Naive thymus-derived CD8-positive, alpha-beta T cell (primary cell): ENCODE data around the gene MARCHF7. TPM values are rescaled to one million over a fixed set of nuclear protein-coding genes. Genes with fewer than 3 reads are reported as not detected.
"Not testable (repeated sequence)": the region's sequence is repeated elsewhere in the genome, so short reads cannot be mapped to it uniquely, and the experiment has no call there.

Source experiments
- ATAC-seq, 2 donors: fragments of 150-1000 bp; cut with Tn5 transposase in 1 of 2; sonication (Bioruptor Pico), chemical (Tn5 transposase) in 1 of 2; 1 replicate in 1 of 2; 2 replicates in 1 of 2; pipeline ENCODE4 v1.10.0; 2021; ENCODE audit warnings: mild to moderate bottlenecking in 2 of 2, moderate library complexity in 2 of 2
- POLR2A ChIA-PET: fragments of 350-600 bp; sonication (Branson Sonifier 250); formaldehyde crosslinking; loops from one replicate; lab custom pipeline; 2021; ENCODE audit warnings: antibody characterized with exemption; lab: Charles Lee
- DNase-seq, 10 donors: peaks; one replicate each; pipeline versions ENCODE4 v3.0.0 to v3.0.0-alpha.2; 2020 to 2022
- H3K27ac Mint-ChIP-seq, 10 donors: one replicate each; pipeline ENCODE4 v1.8.0; 2020 to 2022; ENCODE audit warnings: mild to moderate bottlenecking in 10 of 10, mixed read lengths in 10 of 10, moderate library complexity in 4 of 10, inconsistent platforms in 1 of 10
- H3K27me3 Mint-ChIP-seq, 5 donors: one replicate each; pipeline ENCODE4 v1.8.0; 2021 to 2022; ENCODE audit warnings: mixed read lengths in 5 of 5
- H3K36me3 Mint-ChIP-seq, 3 donors: one replicate each; pipeline ENCODE4 v1.8.0; 2020 to 2022; ENCODE audit warnings: mixed read lengths in 3 of 3, mild to moderate bottlenecking in 2 of 3, inconsistent platforms in 1 of 3
- H3K4me1 Mint-ChIP-seq, 4 donors: one replicate each; pipeline ENCODE4 v1.8.0; 2021 to 2022; ENCODE audit warnings: mixed read lengths in 4 of 4
- H3K4me3 Mint-ChIP-seq, 10 donors: one replicate each; pipeline ENCODE4 v1.8.0; 2020 to 2022; ENCODE audit warnings: mild to moderate bottlenecking in 10 of 10, mixed read lengths in 10 of 10, moderate library complexity in 6 of 10, inconsistent platforms in 1 of 10
- H3K9me3 Mint-ChIP-seq, 9 donors: one replicate each; pipeline ENCODE4 v1.8.0; 2020 to 2022; ENCODE audit warnings: mixed read lengths in 9 of 9, mild to moderate bottlenecking in 3 of 9, inconsistent platforms in 1 of 9, moderate library complexity in 1 of 9
- polyA plus RNA-seq, 3 donors: library from polyadenylated mRNA; unstranded; fragments of 300-500 nt; fragmentation: Illumina TruSeq; gene quantifications; one replicate each; pipeline ENCODE4 v1.2.3, GENCODE V29; 2021
- total RNA-seq, 8 experiments: library from RNA in 2 of 8; stranded (reverse) in 2 of 8; gene quantifications; one replicate each; pipeline ENCODE4 v1.2.3 and lab custom pipeline; 2021 to 2026

Gene MARCHF7
- total and polyA plus RNA-seq, 5 experiments from 2014 or later: 145 to 158 (median 156) TPM

- not testable (repeated sequence) for ATAC-seq
- H3K27ac Mint-ChIP-seq: peak overlapping the region in 1 of 10 donors; percentile 72
These were observed 12.7 kb downstream of the MARCHF7 start for GRCh38 chr2:159724795-159725572.

GRCh38 chr2:159725713-159726112, 13.4 kb downstream of the MARCHF7 start:
- no peaks in the 10 kb centered on the region for H3K27me3 Mint-ChIP-seq
- ATAC-seq (no peak), DNase-seq (no peak)
- H3K9me3 Mint-ChIP-seq: peaks cover 0 to 8% (median 0%) of the 10 kb centered on the region in 9 donors
- H3K36me3 Mint-ChIP-seq: peaks cover 4 to 77% (median 32%) of the 10 kb centered on the region in 3 donors
- H3K4me3 Mint-ChIP-seq: peak overlapping the region in 6 of 10 donors; percentile 1 to 47 (median 18)
- POLR2A ChIA-PET: no interaction called here
- H3K4me1 Mint-ChIP-seq: peaks cover 22 to 88% (median 77%) of the 10 kb centered on the region in 4 donors
- H3K27ac Mint-ChIP-seq: peak overlapping the region in 1 of 10 donors; percentile 72

More at GRCh38 chr2:159724795-159725572, 12.7 kb downstream of the MARCHF7 start:
- POLR2A ChIA-PET, H3K27me3 Mint-ChIP-seq, H3K9me3 Mint-ChIP-seq, DNase-seq: not testable (repeated sequence)
- Mint-ChIP-seq H3K4me1 (peaks cover 25 to 90% (median 83%) of the 10 kb centered on the region in 4 donors), H3K4me3 (peak overlapping the region in 4 of 10 donors; percentile 2 to 47 (median 24)), H3K36me3 (peaks cover 10 to 77% (median 34%) of the 10 kb centered on the region in 3 donors)

- POLR2A ChIA-PET: interaction anchor here (2.8 kb wide), 1 partner anchor 16 kb away, joined by 16 read pairs; the partner anchor contains the start of gene MARCHF7
- H3K27me3 Mint-ChIP-seq: no peaks in the 10 kb centered on the region
- peaks cover 0 to 7% (median 0%) of the 10 kb centered on the region in 9 donors for H3K9me3 Mint-ChIP-seq
- H3K4me1 Mint-ChIP-seq: peaks cover 15 to 69% (median 52%) of the 10 kb centered on the region in 4 donors
- no peak for ATAC-seq
- no peak for DNase-seq
- peaks cover 4 to 83% (median 34%) of the 10 kb centered on the region in 3 donors for H3K36me3 Mint-ChIP-seq
- H3K4me3 Mint-ChIP-seq: peak overlapping the region in 2 of 10 donors; percentile 10 to 22
- H3K27ac Mint-ChIP-seq: peak overlapping the region in 6 of 10 donors; percentile 1 to 55 (median 10)
These were observed 16.3 kb downstream of the MARCHF7 start for GRCh38 chr2:159728629-159729028.

- POLR2A ChIA-PET: no interaction called here
- no peak overlapping the region for H3K4me3 Mint-ChIP-seq
- ATAC-seq (no peak), DNase-seq (no peak)
- H3K4me1 Mint-ChIP-seq: peaks cover 12 to 50% (median 35%) of the 10 kb centered on the region in 4 donors
- H3K27me3 Mint-ChIP-seq: no peaks in the 10 kb centered on the region
- H3K9me3 Mint-ChIP-seq: no peaks in the 10 kb centered on the region
- peaks cover 0 to 85% (median 27%) of the 10 kb centered on the region in 3 donors for H3K36me3 Mint-ChIP-seq
- peak overlapping the region in 3 of 10 donors; percentile 6 to 72 (median 7) for H3K27ac Mint-ChIP-seq
These were observed 23.3 kb downstream of the MARCHF7 start for GRCh38 chr2:159735648-159736047.

- H3K27me3 Mint-ChIP-seq: no peaks in the 10 kb centered on the region
- no peak for ATAC-seq
- H3K36me3 Mint-ChIP-seq: peaks cover 0 to 82% (median 27%) of the 10 kb centered on the region in 3 donors
- no peak for DNase-seq
- H3K27ac Mint-ChIP-seq: peak overlapping the region in 2 of 10 donors; percentile 7 to 14
- H3K4me3 Mint-ChIP-seq: no peak overlapping the region
- POLR2A ChIA-PET: no interaction called here
- peaks cover 12 to 51% (median 36%) of the 10 kb centered on the region in 4 donors for H3K4me1 Mint-ChIP-seq
- no peaks in the 10 kb centered on the region for H3K9me3 Mint-ChIP-seq
These were observed 23.7 kb downstream of the MARCHF7 start for GRCh38 chr2:159736048-159736447.

GRCh38 chr2:159737292-159737916, 25.1 kb downstream of the MARCHF7 start:
- H3K4me1 Mint-ChIP-seq: peaks cover 12 to 52% (median 36%) of the 10 kb centered on the region in 4 donors
- H3K27ac Mint-ChIP-seq: peak overlapping the region in 2 of 10 donors; percentile 18 to 34
- no peaks in the 10 kb centered on the region for H3K9me3 Mint-ChIP-seq
- H3K36me3 Mint-ChIP-seq: peaks cover 0 to 81% (median 29%) of the 10 kb centered on the region in 3 donors
- POLR2A ChIA-PET: interaction anchor here (1.0 kb wide), 1 partner anchor 17 kb away, joined by 3 read pairs; no protein-coding TSS in a partner anchor
- ATAC-seq: no peak
- peak overlapping the region in 1 of 10 donors; percentile 14 for H3K4me3 Mint-ChIP-seq
- no peak for DNase-seq
- no peaks in the 10 kb centered on the region for H3K27me3 Mint-ChIP-seq

GRCh38 chr2:159737917-159738296, 25.6 kb downstream of the MARCHF7 start:
- DNase-seq (no peak), ATAC-seq (no peak)
- POLR2A ChIA-PET: interaction anchor here (1.0 kb wide), 1 partner anchor 16 kb away, joined by 3 read pairs; no protein-coding TSS in a partner anchor
- Mint-ChIP-seq H3K4me1 (peaks cover 13 to 50% (median 37%) of the 10 kb centered on the region in 4 donors), H3K27ac (peak overlapping the region in 3 of 10 donors; percentile 34 to 66 (median 47)), H3K27me3 (no peaks in the 10 kb centered on the region), H3K36me3 (peaks cover 0 to 82% (median 29%) of the 10 kb centered on the region in 3 donors), H3K4me3 (no peak overlapping the region), H3K9me3 (no peaks in the 10 kb centered on the region)

- H3K4me3 Mint-ChIP-seq: no peak overlapping the region
- no peak for ATAC-seq
- no peak for DNase-seq
- H3K36me3 Mint-ChIP-seq: peaks cover 0 to 83% (median 32%) of the 10 kb centered on the region in 3 donors
- H3K27ac Mint-ChIP-seq: peak overlapping the region in 6 of 10 donors; percentile 4 to 66 (median 52)
- peaks cover 15 to 45% (median 34%) of the 10 kb centered on the region in 4 donors for H3K4me1 Mint-ChIP-seq
- no peaks in the 10 kb centered on the region for H3K27me3 Mint-ChIP-seq
- POLR2A ChIA-PET: no interaction called here
- no peaks in the 10 kb centered on the region for H3K9me3 Mint-ChIP-seq
These were observed 26.4 kb downstream of the MARCHF7 start for GRCh38 chr2:159738509-159739390.

GRCh38 chr2:159742846-159743245, 30.5 kb downstream of the MARCHF7 start:
- no peak overlapping the region for H3K4me3 Mint-ChIP-seq
- H3K27me3 Mint-ChIP-seq: no peaks in the 10 kb centered on the region
- H3K9me3 Mint-ChIP-seq: no peaks in the 10 kb centered on the region
- H3K27ac Mint-ChIP-seq: peak overlapping the region in 1 of 10 donors; percentile 63
- H3K4me1 Mint-ChIP-seq: peaks cover 13 to 30% (median 23%) of the 10 kb centered on the region in 4 donors
- POLR2A ChIA-PET: interaction anchor here (1.1 to 2.7 kb wide), 2 partner anchors 30 to 31 kb away, joined by 4 to 9 read pairs; partner anchors contain the start of gene MARCHF7
- ATAC-seq (no peak), DNase-seq (no peak)
- peaks cover 5 to 76% (median 40%) of the 10 kb centered on the region in 3 donors for H3K36me3 Mint-ChIP-seq

GRCh38 chr2:159744363-159744762, 32.1 kb downstream of the MARCHF7 start:
- ATAC-seq: no peak
- peak overlapping the region in 1 of 10 donors; percentile 20 for H3K27ac Mint-ChIP-seq
- POLR2A ChIA-PET: no interaction called here
- no peak for DNase-seq
- peaks cover 12 to 80% (median 43%) of the 10 kb centered on the region in 3 donors for H3K36me3 Mint-ChIP-seq
- H3K4me1 Mint-ChIP-seq: peaks cover 11 to 28% (median 25%) of the 10 kb centered on the region in 4 donors
- H3K4me3 Mint-ChIP-seq: no peak overlapping the region
- no peaks in the 10 kb centered on the region for H3K27me3 Mint-ChIP-seq
- H3K9me3 Mint-ChIP-seq: no peaks in the 10 kb centered on the region

GRCh38 chr2:159745237-159745636, 32.9 kb downstream of the MARCHF7 start:
- POLR2A ChIA-PET, H3K4me3 Mint-ChIP-seq, ATAC-seq, H3K27me3 Mint-ChIP-seq, H3K9me3 Mint-ChIP-seq, DNase-seq: not testable (repeated sequence)
- Mint-ChIP-seq H3K4me1 (peaks cover 8 to 24% (median 19%) of the 10 kb centered on the region in 4 donors), H3K27ac (peak overlapping the region in 2 of 10 donors; percentile 18 to 45), H3K36me3 (peaks cover 12 to 79% (median 41%) of the 10 kb centered on the region in 3 donors)
